OCI-LY3 (cell line): Measurements from ENCODE around the gene CCDC50.

Experiments
- CTCF ChIP-seq: fragments of 200-600, 300-600 bp; sonication (generic); IDR thresholded peaks from 2 replicates; pipeline ENCODE4 v1.5.1; 2014; ENCODE audit warnings: antibody characterized with exemption, low read length, low read depth
- EZH2phosphoT487 ChIP-seq: fragments of 200-600 bp; shearing (Covaris generic); IDR thresholded peaks from 2 replicates; pipeline ENCODE4 v1.6.1; 2018; ENCODE audit warnings: antibody characterized with exemption, mixed run types, low read depth

GRCh38 chr3:191352014-191352413 lies 22.8 kb downstream of the CCDC50 start:
- TF ChIP-seq CTCF (no peak), EZH2phosphoT487 (no peak)
